Smooth muscle cell (in vitro differentiated cells): ENCODE results near the gene GRB10. TPM values are rescaled to one million over a fixed set of nuclear protein-coding genes. Genes with fewer than 3 reads are reported as not detected.

ENCODE experiments used
- DNase-seq: peaks from one replicate; lab custom pipeline; 2025; ENCODE audit not compliant: unreplicated experiment; lab: John Stamatoyannopoulos, UW
- H2AFZ ChIP-seq: fragments of 200-600 bp; sonication (generic); 2 replicates; pipeline ENCODE4 v1.6.0; 2016; ENCODE audit warnings: antibody characterized with exemption, low read depth, mild to moderate bottlenecking
- H3F3A ChIP-seq: fragments of 200-600 bp; sonication (generic); 2 replicates; pipeline ENCODE4 v1.6.0; 2017; ENCODE audit warnings: antibody characterized with exemption, low read depth
- H3K27ac ChIP-seq: fragments of 200-600 bp; sonication (generic); 2 replicates; pipeline ENCODE4 v1.5.1; 2016; ENCODE audit warnings: low read depth, mild to moderate bottlenecking
- H3K27me3 ChIP-seq: fragments of 200-600 bp; sonication (generic); 2 replicates; pipeline ENCODE4 v1.6.1; 2016; ENCODE audit warnings: low read depth, mild to moderate bottlenecking
- H3K36me3 ChIP-seq: fragments of 200-600 bp; sonication (generic); 2 replicates; pipeline ENCODE4 v1.5.1; 2016; ENCODE audit warnings: low read depth
- H3K4me1 ChIP-seq: fragments of 200-600 bp; sonication (generic); 2 replicates; pipeline ENCODE4 v1.5.1; 2016; ENCODE audit warnings: low read depth
- H3K4me2 ChIP-seq: fragments of 200-600 bp; sonication (generic); 2 replicates; pipeline ENCODE4 v1.6.0; 2016; ENCODE audit warnings: mild to moderate bottlenecking
- H3K4me3 ChIP-seq: fragments of 200-600 bp; sonication (generic); 2 replicates; pipeline ENCODE4 v1.5.1; 2016; ENCODE audit warnings: mild to moderate bottlenecking
- H3K79me2 ChIP-seq: fragments of 200-600 bp; sonication (generic); 2 replicates; pipeline ENCODE4 v1.6.0; 2016; ENCODE audit warnings: low read depth, mild to moderate bottlenecking
- H3K9ac ChIP-seq: fragments of 200-600 bp; sonication (generic); 2 replicates; pipeline ENCODE4 v1.6.0; 2016; ENCODE audit warnings: low read depth
- H3K9me3 ChIP-seq: fragments of 200-600 bp; sonication (generic); replicated peaks from 2 replicates; pipeline ENCODE4 v1.5.1; 2016; ENCODE audit warnings: low read depth
- H4K20me1 ChIP-seq: fragments of 200-600 bp; sonication (generic); 2 replicates; pipeline ENCODE4 v1.6.0; 2016; ENCODE audit warnings: low read depth
- CTCF ChIP-seq: fragments of 200-600 bp; sonication (generic); IDR thresholded peaks from 2 replicates; pipeline ENCODE4 v1.5.1; 2017; ENCODE audit warnings: borderline replicate concordance, mild to moderate bottlenecking, antibody characterized with exemption; ENCODE audit not compliant: insufficient read depth, poor library complexity, severe bottlenecking
- WGBS: methylation state at CpG from one replicate; pipeline ENCODE4 v1.1.7; 2016; ENCODE audit warnings: low lambda C conversion rate; 5-methylcytosine and 5-hydroxymethylcytosine counted together
- polyA plus RNA-seq: library from polyadenylated mRNA; unstranded; fragments of >200 nt; fragmentation: Nextera tagmentation; extraction: Ambion mirVana; gene quantifications from 2 replicates; pipeline ENCODE4 v1.2.1, GENCODE V29; 2016
- total RNA-seq: library from RNA; depleted of rRNA; stranded (reverse); fragments of >200 nt; gene quantifications from 2 replicates; pipeline ENCODE4 v1.2.3, GENCODE V29; 2014

Gene GRB10
- total and polyA plus RNA-seq, 2 experiments from 2014 or later, result 18.0 to 20.1 TPM

- no peaks in the 10 kb centered on the region for H3K36me3 ChIP-seq
- no peak overlapping the region for H3K4me3 ChIP-seq
- no peak for TF ChIP-seq CTCF
- H3K27ac ChIP-seq, result no peak overlapping the region
- peaks cover 4% of the 10 kb centered on the region for H3F3A ChIP-seq
- no peak for DNase-seq
- H3K4me2 ChIP-seq, result no peak overlapping the region
- WGBS, result 90% methylated on average over 6 of the region's 6 CpGs
- H2AFZ ChIP-seq, result no peak overlapping the region
- no peaks in the 10 kb centered on the region for H3K4me1 ChIP-seq
- no peaks in the 10 kb centered on the region for H3K27me3 ChIP-seq
- no peaks in the 10 kb centered on the region for H3K79me2 ChIP-seq
- no peak overlapping the region for H3K9ac ChIP-seq
- H3K9me3 ChIP-seq, result no peaks in the 10 kb centered on the region
- peaks cover 32% of the 10 kb centered on the region for H4K20me1 ChIP-seq
These were observed 132.5 kb downstream of the GRB10 start for GRCh38 chr7:50650057-50650664.

GRCh38 chr7:50649259-50649885 lies 133.3 kb downstream of the GRB10 start:
- Histone ChIP-seq H2AFZ (no peak overlapping the region), H3K27ac (no peak overlapping the region), H3K9ac (no peak overlapping the region), H3K36me3 (no peaks in the 10 kb centered on the region), H3K27me3 (no peaks in the 10 kb centered on the region), H3K4me1 (no peaks in the 10 kb centered on the region), H3K4me3 (no peak overlapping the region), H4K20me1 (peaks cover 40% of the 10 kb centered on the region), H3K4me2 (no peak overlapping the region), H3K79me2 (no peaks in the 10 kb centered on the region), H3K9me3 (no peaks in the 10 kb centered on the region), H3F3A (peaks cover 4% of the 10 kb centered on the region)
- DNase-seq, result no peak
- 98% methylated on average over 7 of the region's 7 CpGs for WGBS
- no peak for TF ChIP-seq CTCF

DNA sequence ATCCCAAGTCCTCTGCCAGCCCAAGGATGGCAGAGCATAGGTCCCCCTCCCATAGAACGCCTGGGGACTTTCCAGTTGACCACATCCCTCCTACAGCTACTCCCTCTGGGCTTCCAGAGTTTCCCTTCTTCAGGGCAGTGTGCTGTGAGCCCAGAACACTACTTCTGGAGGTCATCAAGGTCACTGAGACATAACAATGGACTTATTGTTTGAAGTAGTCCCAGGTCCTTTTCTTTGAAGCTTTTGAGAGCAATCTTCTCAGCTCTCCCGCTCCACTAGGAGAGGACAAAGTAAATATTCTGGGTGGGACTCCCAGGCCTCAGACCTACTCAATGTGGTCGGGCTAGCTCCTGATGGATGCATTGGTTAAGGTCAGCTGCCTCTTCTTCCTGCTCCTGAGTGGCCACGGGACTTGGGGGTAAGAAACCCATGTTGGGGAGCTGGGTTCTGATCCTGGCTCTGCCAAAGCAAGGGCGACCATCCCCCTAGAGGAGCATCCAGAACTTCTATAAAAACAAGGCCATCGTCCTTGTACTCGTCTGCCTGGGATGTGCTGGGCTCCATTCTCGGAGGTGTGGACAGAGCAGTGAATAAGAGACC lies 134.0 kb downstream of the GRB10 start:
- H4K20me1 ChIP-seq, result peaks cover 40% of the 10 kb centered on the region
- H3K9ac ChIP-seq, result no peak overlapping the region
- TF ChIP-seq CTCF, result no peak
- H2AFZ ChIP-seq, result no peak overlapping the region
- no peaks in the 10 kb centered on the region for H3F3A ChIP-seq
- H3K4me1 ChIP-seq, result no peaks in the 10 kb centered on the region
- no peak overlapping the region for H3K27ac ChIP-seq
- H3K9me3 ChIP-seq, result no peaks in the 10 kb centered on the region
- WGBS, result 97% methylated on average over 8 of the region's 8 CpGs
- no peak overlapping the region for H3K4me2 ChIP-seq
- H3K79me2 ChIP-seq, result no peaks in the 10 kb centered on the region
- no peaks in the 10 kb centered on the region for H3K36me3 ChIP-seq
- H3K27me3 ChIP-seq, result no peaks in the 10 kb centered on the region
- DNase-seq, result no peak
- H3K4me3 ChIP-seq, result no peak overlapping the region
